Lung (tissue), 12 donors: Measurements from ENCODE around the gene FAM228B. TPM values are rescaled to one million over a fixed set of nuclear protein-coding genes. Genes with fewer than 3 reads are reported as not detected.

ENCODE experiments used
- ATAC-seq: fragments of 200-7000 bp; cut with Tn5 transposase; one replicate; pipeline ENCODE4 v1.9.1; 2020; ENCODE audit warnings: moderate number of reproducible peaks; ENCODE audit not compliant: insufficient read depth, low FRiP score
- DNase-seq, 3 donors: peaks; one replicate each; pipeline ENCODE4 v3.0.0-alpha.2; 2013 to 2017
- H3K27ac ChIP-seq, 2 donors: one replicate each; pipeline ENCODE4 v1.5.1; 2013; ENCODE audit warnings: mild to moderate bottlenecking in 2 of 2, moderate library complexity in 2 of 2, control low read depth in 1 of 2, inconsistent platforms in 1 of 2, low read depth in 1 of 2, low read length in 1 of 2
- H3K27me3 ChIP-seq, 3 donors: one replicate each; pipeline ENCODE4 v1.5.1; 2013; ENCODE audit warnings: low read length in 2 of 3; ENCODE audit not compliant: control insufficient read depth in 3 of 3, insufficient read depth in 3 of 3
- H3K36me3 ChIP-seq, 4 donors: one replicate each; pipeline ENCODE4 v1.5.1; 2013; ENCODE audit warnings: low read length in 4 of 4, mild to moderate bottlenecking in 1 of 4, moderate library complexity in 1 of 4; ENCODE audit not compliant: control insufficient read depth in 4 of 4, insufficient read depth in 4 of 4
- H3K4me1 ChIP-seq, 5 donors: one replicate each; pipeline ENCODE4 v1.5.1; 2013; ENCODE audit warnings: low read length in 5 of 5, mild to moderate bottlenecking in 2 of 5, moderate library complexity in 1 of 5; ENCODE audit not compliant: control insufficient read depth in 5 of 5, insufficient read depth in 5 of 5
- H3K4me3 ChIP-seq: one replicate; pipeline ENCODE4 v1.5.1; 2013; ENCODE audit warnings: mild to moderate bottlenecking, control low read depth, moderate library complexity
- H3K9ac ChIP-seq, 2 donors: one replicate each; pipeline ENCODE4 v1.5.1; 2013; ENCODE audit warnings: low read length in 2 of 2, control low read depth in 1 of 2; ENCODE audit not compliant: insufficient read depth in 1 of 2
- H3K9me3 ChIP-seq, 4 donors: one replicate each; pipeline ENCODE4 v1.5.1; 2013; ENCODE audit warnings: low read length in 3 of 4, mild to moderate bottlenecking in 1 of 4, moderate library complexity in 1 of 4; ENCODE audit not compliant: control insufficient read depth in 4 of 4, insufficient read depth in 3 of 4
- WGBS, 2 donors: extraction: QIAGEN DNeasy Blood & Tissue Kit; methylation state at CpG; one replicate each; pipeline ENCODE4 v1.1.7; 2013; 5-methylcytosine and 5-hydroxymethylcytosine counted together
- polyA plus RNA-seq, 2 donors: library from polyadenylated mRNA; stranded (reverse); fragments of 200-250 nt; gene quantifications; one replicate each; pipeline ENCODE4 v1.2.1, GENCODE V29; 2013
- total RNA-seq, 2 donors: library from RNA; depleted of rRNA in 1 of 2; stranded (reverse); fragments of >200 nt in 1 of 2; gene quantifications; one replicate each; pipeline ENCODE4 v1.2.1, GENCODE V29; 2014 to 2021
- TF ChIP-seq, protein P1 (sequence below): IDR thresholded peaks from 2 replicates; pipeline ENCODE4 v1.5.1; 2012; ENCODE audit warnings: mild to moderate bottlenecking; ENCODE audit errors: control extremely low read depth, extremely low read depth
- donor health status: control.
- donor health status: control.
- donor health status: Bipolar disorder and iron deficiency.
- donor health status: healthy.
- donor health status: DM: yes; HTN: yes; CAD: no.

The FAM228B gene
- total and polyA plus RNA-seq, 4 donors, result 5.0 to 35.4 (median 22.0) TPM

DNA sequence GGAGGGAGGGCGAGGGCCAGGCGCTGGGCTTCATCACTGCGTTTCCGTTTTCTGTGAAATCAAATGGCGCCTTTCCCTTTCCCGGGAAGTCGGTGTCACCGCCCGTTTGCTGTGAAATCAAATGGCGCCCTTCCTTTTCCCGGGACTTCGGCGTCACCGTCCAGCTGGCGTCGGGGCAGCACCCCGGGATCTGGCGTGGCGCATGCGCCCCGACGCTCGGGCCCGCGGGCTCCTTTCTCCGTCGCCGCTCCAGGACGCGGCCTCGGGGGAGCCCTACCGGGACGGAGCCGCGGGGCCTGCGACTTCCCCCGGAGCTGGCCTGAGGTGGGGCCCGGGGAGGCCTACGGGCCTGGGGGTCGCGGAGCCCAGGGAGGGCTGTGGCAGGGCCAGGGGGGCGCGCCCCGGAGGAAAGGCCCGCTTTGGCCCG, 51.6 kb downstream of the FAM228B start, which contains the start of gene FAM228A:
Gene FAM228A (plus strand): TSS at position 203 of the 427 bp plus-strand sequence. CDS start 428 bp downstream, outside the sequence.
- ATAC-seq (no peak), DNase-seq (no peak)
- Histone ChIP-seq H3K36me3 (no peaks in the 10 kb centered on the region), H3K9ac (peak within 1 kb of the TSS in 1 of 2 donors; percentile 29), H3K4me3 (no peak within 1 kb of the TSS), H3K27ac (no peak within 1 kb of the TSS), H3K4me1 (peaks cover 0 to 7% (median 0%) of the 10 kb centered on the region in 5 donors), H3K9me3 (no peaks in the 10 kb centered on the region), H3K27me3 (no peaks in the 10 kb centered on the region)
- WGBS, 2 donors, result 29 to 42% methylated on average over 46 of the region's 46 CpGs
- TF ChIP-seq, protein P1, sequence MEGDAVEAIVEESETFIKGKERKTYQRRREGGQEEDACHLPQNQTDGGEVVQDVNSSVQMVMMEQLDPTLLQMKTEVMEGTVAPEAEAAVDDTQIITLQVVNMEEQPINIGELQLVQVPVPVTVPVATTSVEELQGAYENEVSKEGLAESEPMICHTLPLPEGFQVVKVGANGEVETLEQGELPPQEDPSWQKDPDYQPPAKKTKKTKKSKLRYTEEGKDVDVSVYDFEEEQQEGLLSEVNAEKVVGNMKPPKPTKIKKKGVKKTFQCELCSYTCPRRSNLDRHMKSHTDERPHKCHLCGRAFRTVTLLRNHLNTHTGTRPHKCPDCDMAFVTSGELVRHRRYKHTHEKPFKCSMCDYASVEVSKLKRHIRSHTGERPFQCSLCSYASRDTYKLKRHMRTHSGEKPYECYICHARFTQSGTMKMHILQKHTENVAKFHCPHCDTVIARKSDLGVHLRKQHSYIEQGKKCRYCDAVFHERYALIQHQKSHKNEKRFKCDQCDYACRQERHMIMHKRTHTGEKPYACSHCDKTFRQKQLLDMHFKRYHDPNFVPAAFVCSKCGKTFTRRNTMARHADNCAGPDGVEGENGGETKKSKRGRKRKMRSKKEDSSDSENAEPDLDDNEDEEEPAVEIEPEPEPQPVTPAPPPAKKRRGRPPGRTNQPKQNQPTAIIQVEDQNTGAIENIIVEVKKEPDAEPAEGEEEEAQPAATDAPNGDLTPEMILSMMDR, result no peak

DNA sequence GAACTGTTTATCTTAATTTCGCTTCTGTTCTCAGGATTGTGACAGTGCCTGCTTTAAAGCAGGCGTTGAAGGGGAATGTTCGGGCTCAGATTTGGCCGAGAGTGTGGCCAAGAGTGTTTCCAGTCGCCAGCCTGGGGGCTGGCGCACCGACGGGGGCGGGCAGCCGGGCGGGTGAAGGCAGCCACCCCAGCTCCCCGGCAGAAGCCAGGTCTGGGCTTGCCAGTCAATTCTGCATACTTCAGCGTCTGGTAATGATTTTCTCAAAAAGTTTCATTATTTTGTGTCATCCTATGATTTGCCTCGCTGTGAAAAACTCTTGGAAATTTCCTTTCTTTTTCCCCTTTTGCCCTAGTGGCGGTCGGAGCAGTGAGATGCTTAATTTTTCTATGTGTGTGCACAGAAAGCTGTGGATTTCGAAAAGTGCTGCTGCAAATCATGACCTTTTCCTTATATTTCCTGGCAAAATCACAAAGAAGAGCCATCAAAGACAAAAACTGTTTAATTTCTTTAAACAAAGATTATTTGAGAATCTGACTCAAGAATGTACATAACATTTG, 52.4 kb downstream of the FAM228B start:
- Histone ChIP-seq H3K4me1 (peaks cover 0 to 7% (median 0%) of the 10 kb centered on the region in 5 donors), H3K27me3 (no peaks in the 10 kb centered on the region), H3K9me3 (no peaks in the 10 kb centered on the region), H3K27ac (no peak overlapping the region), H3K36me3 (no peaks in the 10 kb centered on the region), H3K4me3 (no peak overlapping the region), H3K9ac (peak overlapping the region in 1 of 2 donors; percentile 29)
- 83 to 89% methylated on average over 17 of the region's 17 CpGs for WGBS, 2 donors
- DNase-seq (peak in 2 of 3 donors; percentile 20 to 39), ATAC-seq (no peak)
- TF ChIP-seq, protein P1, result no peak

DNA sequence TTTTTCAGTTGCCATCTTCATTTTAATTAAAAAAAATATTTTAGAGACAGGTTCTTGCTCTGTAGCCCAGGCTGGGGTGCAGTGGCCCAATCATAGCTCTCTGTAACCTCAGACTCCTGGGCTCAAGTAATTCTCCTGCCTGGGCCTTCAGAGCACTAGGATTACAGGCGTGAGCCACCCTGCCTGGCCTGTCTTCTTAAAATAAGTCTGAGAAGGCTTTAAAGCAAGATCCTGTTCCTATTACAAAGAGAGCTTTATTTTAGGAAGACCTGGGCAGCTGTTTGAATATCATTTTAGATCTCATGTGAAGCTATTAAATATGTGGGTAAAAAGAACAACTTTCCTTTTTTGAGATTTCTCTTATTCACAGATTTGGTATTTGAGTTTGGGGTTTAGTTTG, 53.1 kb downstream of the FAM228B start:
- Histone ChIP-seq H3K27ac (no peak overlapping the region), H3K27me3 (no peaks in the 10 kb centered on the region), H3K9me3 (no peaks in the 10 kb centered on the region), H3K9ac (no peak overlapping the region), H3K36me3 (no peaks in the 10 kb centered on the region), H3K4me3 (no peak overlapping the region), H3K4me1 (peaks cover 0 to 7% (median 0%) of the 10 kb centered on the region in 5 donors)
- 88 to 94% methylated on average over 1 of the region's 1 CpG for WGBS, 2 donors
- ATAC-seq (no peak), DNase-seq (no peak)
- TF ChIP-seq, protein P1, result no peak

DNA sequence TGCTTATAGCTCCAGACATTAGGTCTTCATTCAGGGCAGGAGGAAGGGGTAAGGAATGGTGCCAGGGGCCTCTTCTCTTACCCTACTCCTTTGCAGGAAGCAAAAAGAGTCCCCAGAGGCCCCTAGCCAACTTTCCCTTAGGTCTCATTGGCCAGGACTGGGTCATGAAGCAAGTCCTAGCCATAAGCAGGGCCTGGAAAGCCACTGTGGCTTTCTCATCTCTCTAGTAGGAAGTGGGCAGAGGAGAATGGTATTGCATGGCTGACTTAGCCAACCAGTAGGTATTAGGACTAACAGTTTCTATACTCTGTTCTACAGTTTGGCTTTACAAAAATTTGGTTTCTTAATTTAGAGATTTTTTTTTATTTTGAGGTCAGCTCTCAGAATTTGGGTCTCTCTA, 56.4 kb downstream of the FAM228B start:
- Histone ChIP-seq H3K36me3 (no peaks in the 10 kb centered on the region), H3K9me3 (no peaks in the 10 kb centered on the region), H3K9ac (no peak overlapping the region), H3K4me3 (no peak overlapping the region), H3K4me1 (peaks cover 0 to 7% (median 0%) of the 10 kb centered on the region in 5 donors), H3K27ac (no peak overlapping the region), H3K27me3 (no peaks in the 10 kb centered on the region)
- TF ChIP-seq, protein P1, result no peak
- ATAC-seq, result no peak
- no peak for DNase-seq
